ENCODE data around the gene PSAPL1.

Gene PSAPL1

GRCh38 chr4:7390336-7390735, 44.4 kb downstream of the PSAPL1 start:
- Histone ChIP-seq H3K27me3 (ENCODE audit: control insufficient read depth, low read length) (no peaks in the 10 kb centered on the region), H3K79me2 (ENCODE audit: control insufficient read depth, low read length) (no peaks in the 10 kb centered on the region), H3K9me3 (ENCODE audit: control insufficient read depth, insufficient read depth, low read length) (peaks cover 13% of the 10 kb centered on the region; the same call in 1 of the 2 replicates), H3K9me2 (replicated peaks; ENCODE audit: control insufficient read depth, low read length) (no peaks in the 10 kb centered on the region), H3K4me1 (ENCODE audit: control insufficient read depth, low read length) (peaks cover 3% of the 10 kb centered on the region), H3K4me3 (ENCODE audit: low read length) (no peak overlapping the region), H3K27ac (ENCODE audit: low read depth, low read length) (no peak overlapping the region), H3F3A (ENCODE audit: control insufficient read depth, insufficient read depth) (no peaks in the 10 kb centered on the region), H3K4me2 (ENCODE audit: low read length) (no peak overlapping the region), H4K20me1 (ENCODE audit: control insufficient read depth, insufficient read depth, low read depth, low read length) (no peaks in the 10 kb centered on the region), H3K36me3 (ENCODE audit: control insufficient read depth, low read length) (no peaks in the 10 kb centered on the region)
- no peak for TF ChIP-seq EZH2phosphoT487 (IDR thresholded peaks at IDR 0.05; ENCODE audit: borderline replicate concordance, low read length)
- TF ChIP-seq CTCF (IDR thresholded peaks at IDR 0.05; ENCODE audit: low read depth, low read length, poor library complexity, severe bottlenecking): no peak

- TF ChIP-seq EZH2phosphoT487 (IDR thresholded peaks at IDR 0.05; ENCODE audit: borderline replicate concordance, low read length): no peak
- no peak for TF ChIP-seq CTCF (IDR thresholded peaks at IDR 0.05; ENCODE audit: low read depth, low read length, poor library complexity, severe bottlenecking)
- Histone ChIP-seq H3K79me2 (ENCODE audit: control insufficient read depth, low read length) (no peaks in the 10 kb centered on the region), H3K36me3 (ENCODE audit: control insufficient read depth, low read length) (no peaks in the 10 kb centered on the region), H3K4me1 (ENCODE audit: control insufficient read depth, low read length) (no peaks in the 10 kb centered on the region), H4K20me1 (ENCODE audit: control insufficient read depth, insufficient read depth, low read depth, low read length) (no peaks in the 10 kb centered on the region), H3K9me3 (ENCODE audit: control insufficient read depth, insufficient read depth, low read length) (peaks cover 14% of the 10 kb centered on the region; the same call in 1 of the 2 replicates), H3F3A (ENCODE audit: control insufficient read depth, insufficient read depth) (no peaks in the 10 kb centered on the region), H3K4me3 (ENCODE audit: low read length) (no peak overlapping the region), H3K27me3 (ENCODE audit: control insufficient read depth, low read length) (no peaks in the 10 kb centered on the region), H3K27ac (ENCODE audit: low read depth, low read length) (no peak overlapping the region), H3K9me2 (replicated peaks; ENCODE audit: control insufficient read depth, low read length) (no peaks in the 10 kb centered on the region), H3K4me2 (ENCODE audit: low read length) (no peak overlapping the region)
Observed at GRCh38 chr4:7389719-7390118, 45.0 kb downstream of the PSAPL1 start.

GRCh38 chr4:7389101-7389701, 45.5 kb downstream of the PSAPL1 start:
- no peak overlapping the region for H3K27ac ChIP-seq (ENCODE audit: low read depth, low read length)
- no peaks in the 10 kb centered on the region for H3K9me2 ChIP-seq (replicated peaks; ENCODE audit: control insufficient read depth, low read length)
- H3K27me3 ChIP-seq (ENCODE audit: control insufficient read depth, low read length): no peaks in the 10 kb centered on the region
- no peak for TF ChIP-seq CTCF (IDR thresholded peaks at IDR 0.05; ENCODE audit: low read depth, low read length, poor library complexity, severe bottlenecking)
- no peak for TF ChIP-seq EZH2phosphoT487 (IDR thresholded peaks at IDR 0.05; ENCODE audit: borderline replicate concordance, low read length)
- H3K79me2 ChIP-seq (ENCODE audit: control insufficient read depth, low read length): no peaks in the 10 kb centered on the region
- H3K4me3 ChIP-seq (ENCODE audit: low read length): no peak overlapping the region
- H3K36me3 ChIP-seq (ENCODE audit: control insufficient read depth, low read length): no peaks in the 10 kb centered on the region
- no peaks in the 10 kb centered on the region for H3K4me1 ChIP-seq (ENCODE audit: control insufficient read depth, low read length)
- peaks cover 14% of the 10 kb centered on the region; the same call in 1 of the 2 replicates for H3K9me3 ChIP-seq (ENCODE audit: control insufficient read depth, insufficient read depth, low read length)
- H3K4me2 ChIP-seq (ENCODE audit: low read length): no peak overlapping the region
- H3F3A ChIP-seq (ENCODE audit: control insufficient read depth, insufficient read depth): no peaks in the 10 kb centered on the region
- H4K20me1 ChIP-seq (ENCODE audit: control insufficient read depth, insufficient read depth, low read depth, low read length): no peaks in the 10 kb centered on the region
